ENCODE measurements around the gene HS3ST3A1. TPM values are rescaled to one million over a fixed set of nuclear protein-coding genes. Genes with fewer than 3 reads are reported as not detected.
"Not testable (repeated sequence)": the region's sequence is repeated elsewhere in the genome, so short reads cannot be mapped to it uniquely, and the experiment has no call there.

The HS3ST3A1 gene
- total and polyA plus RNA-seq, 2 experiments from 2014 or later, result 39.2 to 85.1 TPM

GRCh38 chr17:13557077-13557476, 44.7 kb downstream of the HS3ST3A1 start:
- in situ Hi-C loops (cut with MboI), result no loop called here
- peak overlapping the region; percentile 29 for H3K4me3 ChIP-seq
- H3K4me1 ChIP-seq (ENCODE audit: insufficient read depth), result peaks cover 52% of the 10 kb centered on the region
- no peaks in the 10 kb centered on the region for H3K9me3 ChIP-seq (ENCODE audit: low read depth)
- H3K9ac ChIP-seq, result peak overlapping the region; percentile 60
- no peaks in the 10 kb centered on the region for H3K9me2 ChIP-seq (ENCODE audit: insufficient read depth)
- DNase-seq, result peak; percentile 88
- no peak for TF ChIP-seq EZH2 (IDR thresholded peaks at IDR 0.05; ENCODE audit: insufficient read depth, poor library complexity, severe bottlenecking)
- H3F3A ChIP-seq (ENCODE audit: insufficient read depth), result peaks cover 67% of the 10 kb centered on the region
- H2AFZ ChIP-seq, result peak overlapping the region; percentile 50
- H4K20me1 ChIP-seq (ENCODE audit: insufficient read depth), result no peaks in the 10 kb centered on the region
- H3K79me2 ChIP-seq (ENCODE audit: insufficient read depth), result peaks cover 98% of the 10 kb centered on the region
- peaks cover 24% of the 10 kb centered on the region; the same call in 1 of the 2 replicates for H3K36me3 ChIP-seq (ENCODE audit: low read depth)
- 14 to 29% methylated on average over 6 of the region's 6 CpGs for WGBS, 2 experiments (ENCODE audit: low coverage in 1 of 2, low lambda C conversion rate in 2 of 2, missing lambda C conversion rate in 2 of 2)
- H3K27ac ChIP-seq, result peak overlapping the region; percentile 80
- H3K4me2 ChIP-seq (ENCODE audit: unreplicated experiment), result peak overlapping the region; percentile 91
- no peaks in the 10 kb centered on the region for H3K27me3 ChIP-seq (replicated peaks; ENCODE audit: insufficient read depth)

GRCh38 chr17:13554231-13554630, 47.5 kb downstream of the HS3ST3A1 start:
- WGBS, 2 experiments (ENCODE audit: low coverage in 1 of 2, low lambda C conversion rate in 2 of 2, missing lambda C conversion rate in 2 of 2), result 99% methylated on average over 5 of the region's 5 CpGs
- Histone ChIP-seq H2AFZ (no peak overlapping the region), H3F3A (ENCODE audit: insufficient read depth) (peaks cover 60% of the 10 kb centered on the region), H3K4me2 (ENCODE audit: unreplicated experiment) (no peak overlapping the region), H3K9me2 (ENCODE audit: insufficient read depth) (no peaks in the 10 kb centered on the region), H3K27me3 (replicated peaks; ENCODE audit: insufficient read depth) (no peaks in the 10 kb centered on the region), H3K79me2 (ENCODE audit: insufficient read depth) (peaks cover 100% of the 10 kb centered on the region), H3K9ac (no peak overlapping the region), H3K36me3 (ENCODE audit: low read depth) (peaks cover 45% of the 10 kb centered on the region; the same call in 1 of the 2 replicates), H3K9me3 (ENCODE audit: low read depth) (no peaks in the 10 kb centered on the region), H3K4me3 (no peak overlapping the region), H3K27ac (no peak overlapping the region), H4K20me1 (ENCODE audit: insufficient read depth) (no peaks in the 10 kb centered on the region), H3K4me1 (ENCODE audit: insufficient read depth) (peaks cover 34% of the 10 kb centered on the region)
- in situ Hi-C loops (cut with MboI), result no loop called here
- TF ChIP-seq EZH2 (IDR thresholded peaks at IDR 0.05; ENCODE audit: insufficient read depth, poor library complexity, severe bottlenecking) (no peak), EZH2phosphoT487 (IDR thresholded peaks at IDR 0.05; ENCODE audit: insufficient read depth, low read depth) (no peak)
- no peak for DNase-seq

GRCh38 chr17:13550291-13550690, 51.4 kb downstream of the HS3ST3A1 start:
- Histone ChIP-seq H3K79me2 (ENCODE audit: insufficient read depth) (peaks cover 100% of the 10 kb centered on the region), H3F3A (ENCODE audit: insufficient read depth) (peaks cover 55% of the 10 kb centered on the region), H3K4me1 (ENCODE audit: insufficient read depth) (peaks cover 4% of the 10 kb centered on the region), H3K4me3 (no peak overlapping the region), H3K4me2 (ENCODE audit: unreplicated experiment) (no peak overlapping the region), H3K9ac (no peak overlapping the region), H3K9me2 (ENCODE audit: insufficient read depth) (no peaks in the 10 kb centered on the region), H3K36me3 (ENCODE audit: low read depth) (peaks cover 55% of the 10 kb centered on the region; the same call in 1 of the 2 replicates), H3K27me3 (replicated peaks; ENCODE audit: insufficient read depth) (no peaks in the 10 kb centered on the region), H3K9me3 (ENCODE audit: low read depth) (no peaks in the 10 kb centered on the region), H2AFZ (no peak overlapping the region), H4K20me1 (ENCODE audit: insufficient read depth) (no peaks in the 10 kb centered on the region), H3K27ac (peak overlapping the region; percentile 9; the same call in 1 of the 2 replicates)
- TF ChIP-seq EZH2phosphoT487 (IDR thresholded peaks at IDR 0.05; ENCODE audit: insufficient read depth, low read depth) (no peak), EZH2 (IDR thresholded peaks at IDR 0.05; ENCODE audit: insufficient read depth, poor library complexity, severe bottlenecking) (no peak)
- DNase-seq, result peak; percentile 57
- 58 to 60% methylated on average over 6 of the region's 6 CpGs for WGBS, 2 experiments (ENCODE audit: low coverage in 1 of 2, low lambda C conversion rate in 2 of 2, missing lambda C conversion rate in 2 of 2)
- in situ Hi-C loops (cut with MboI), result no loop called here

- peaks cover 18% of the 10 kb centered on the region for H3K4me1 ChIP-seq (ENCODE audit: insufficient read depth)
- H3K79me2 ChIP-seq (ENCODE audit: insufficient read depth), result peaks cover 95% of the 10 kb centered on the region
- in situ Hi-C loops (cut with MboI); H3K9me2 ChIP-seq (ENCODE audit: insufficient read depth); H4K20me1 ChIP-seq (ENCODE audit: insufficient read depth); H3K27ac ChIP-seq; H2AFZ ChIP-seq; H3K4me2 ChIP-seq (ENCODE audit: unreplicated experiment); H3K27me3 ChIP-seq (replicated peaks; ENCODE audit: insufficient read depth); H3K4me3 ChIP-seq; H3K9me3 ChIP-seq (ENCODE audit: low read depth); H3K9ac ChIP-seq; DNase-seq: not testable (repeated sequence)
- WGBS, 2 experiments (ENCODE audit: low coverage in 1 of 2, low lambda C conversion rate in 2 of 2, missing lambda C conversion rate in 2 of 2), result 92 to 94% methylated on average over 6 of the region's 6 CpGs
- H3K36me3 ChIP-seq (ENCODE audit: low read depth), result peaks cover 50% of the 10 kb centered on the region; the same call in 1 of the 2 replicates
- H3F3A ChIP-seq (ENCODE audit: insufficient read depth), result peaks cover 55% of the 10 kb centered on the region
Observed at GRCh38 chr17:13548576-13548975, 53.2 kb downstream of the HS3ST3A1 start.

GRCh38 chr17:13546851-13547250, 54.9 kb downstream of the HS3ST3A1 start:
- H3K9me2 ChIP-seq (ENCODE audit: insufficient read depth), result no peaks in the 10 kb centered on the region
- H3F3A ChIP-seq (ENCODE audit: insufficient read depth), result peaks cover 71% of the 10 kb centered on the region
- H2AFZ ChIP-seq, result no peak overlapping the region
- peaks cover 95% of the 10 kb centered on the region for H3K79me2 ChIP-seq (ENCODE audit: insufficient read depth)
- TF ChIP-seq EZH2phosphoT487 (IDR thresholded peaks at IDR 0.05; ENCODE audit: insufficient read depth, low read depth), result no peak
- TF ChIP-seq EZH2 (IDR thresholded peaks at IDR 0.05; ENCODE audit: insufficient read depth, poor library complexity, severe bottlenecking), result no peak
- no peaks in the 10 kb centered on the region for H4K20me1 ChIP-seq (ENCODE audit: insufficient read depth)
- H3K27ac ChIP-seq, result no peak overlapping the region
- peaks cover 38% of the 10 kb centered on the region; the same call in 1 of the 2 replicates for H3K36me3 ChIP-seq (ENCODE audit: low read depth)
- H3K9me3 ChIP-seq (ENCODE audit: low read depth), result no peaks in the 10 kb centered on the region
- no peak for DNase-seq
- H3K9ac ChIP-seq, result no peak overlapping the region
- no peak overlapping the region for H3K4me3 ChIP-seq
- H3K4me1 ChIP-seq (ENCODE audit: insufficient read depth), result peaks cover 34% of the 10 kb centered on the region
- H3K4me2 ChIP-seq (ENCODE audit: unreplicated experiment), result no peak overlapping the region
- WGBS, 2 experiments (ENCODE audit: low coverage in 1 of 2, low lambda C conversion rate in 2 of 2, missing lambda C conversion rate in 2 of 2), result 89 to 93% methylated on average over 2 of the region's 2 CpGs
- in situ Hi-C loops (cut with MboI), result no loop called here
- no peaks in the 10 kb centered on the region for H3K27me3 ChIP-seq (replicated peaks; ENCODE audit: insufficient read depth)

All from GM23248 (cell line).